ENCODE results near the gene ZNF148.

- TF ChIP-seq ZBTB10 (tag by site-specific recombination; IDR thresholded peaks at IDR 0.05): no peak
- TF ChIP-seq CTCF (tag by site-specific recombination; IDR thresholded peaks at IDR 0.05): no peak
- no peak for TF ChIP-seq ATF2 (tag by site-specific recombination; IDR thresholded peaks at IDR 0.05; ENCODE audit: low read depth)
Observed at GRCh38 chr3:125229707-125230106, 145.4 kb downstream of the ZNF148 start.

Measured in HEK293 (cell line).